Sigmoid colon (tissue), 4 donors: Measurements from ENCODE around the gene GDPD2.

ENCODE experiments used
- POLR2A ChIP-seq, 2 donors: fragments of 450-650 bp; IDR thresholded peaks; one replicate each; pipeline ENCODE4 v1.6.1; 2016; ENCODE audit warnings: antibody characterized with exemption in 2 of 2, mild to moderate bottlenecking in 2 of 2, moderate library complexity in 2 of 2
- POLR2AphosphoS5 ChIP-seq, 4 donors: sonication (generic); formaldehyde crosslinking; IDR thresholded peaks; one replicate each; pipeline ENCODE4 v1.6.1; 2017; ENCODE audit warnings: antibody characterized with exemption in 4 of 4
- TF ChIP-seq, protein P1 (sequence below), 4 experiments: fragments of 450-650 bp in 3 of 4; fragments of 200-600 bp in 1 of 4; IDR thresholded peaks; one replicate each; pipeline ENCODE4 v1.5.1; 2016 to 2019; ENCODE audit warnings: antibody characterized with exemption in 4 of 4, mild to moderate bottlenecking in 3 of 4, moderate library complexity in 2 of 4

DNA sequence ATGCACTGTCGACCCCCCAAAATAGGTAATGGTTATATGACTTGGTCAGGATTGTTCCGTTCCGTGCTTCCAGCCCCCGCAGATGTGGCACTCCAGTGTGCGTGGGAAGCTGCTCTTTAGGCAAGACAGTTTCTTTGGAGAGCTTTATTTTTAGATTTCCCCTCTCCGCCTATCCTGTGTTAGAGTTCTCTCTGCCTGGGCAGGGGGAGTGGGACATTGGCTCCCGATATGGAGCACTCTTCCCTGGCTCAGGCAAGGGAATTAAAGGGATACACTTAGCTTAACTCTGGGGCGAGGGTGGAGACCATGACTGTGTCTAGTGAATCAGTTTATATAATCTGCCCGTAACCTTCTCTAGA, 57.5 kb downstream of the GDPD2 start:
- TF ChIP-seq, protein P1, sequence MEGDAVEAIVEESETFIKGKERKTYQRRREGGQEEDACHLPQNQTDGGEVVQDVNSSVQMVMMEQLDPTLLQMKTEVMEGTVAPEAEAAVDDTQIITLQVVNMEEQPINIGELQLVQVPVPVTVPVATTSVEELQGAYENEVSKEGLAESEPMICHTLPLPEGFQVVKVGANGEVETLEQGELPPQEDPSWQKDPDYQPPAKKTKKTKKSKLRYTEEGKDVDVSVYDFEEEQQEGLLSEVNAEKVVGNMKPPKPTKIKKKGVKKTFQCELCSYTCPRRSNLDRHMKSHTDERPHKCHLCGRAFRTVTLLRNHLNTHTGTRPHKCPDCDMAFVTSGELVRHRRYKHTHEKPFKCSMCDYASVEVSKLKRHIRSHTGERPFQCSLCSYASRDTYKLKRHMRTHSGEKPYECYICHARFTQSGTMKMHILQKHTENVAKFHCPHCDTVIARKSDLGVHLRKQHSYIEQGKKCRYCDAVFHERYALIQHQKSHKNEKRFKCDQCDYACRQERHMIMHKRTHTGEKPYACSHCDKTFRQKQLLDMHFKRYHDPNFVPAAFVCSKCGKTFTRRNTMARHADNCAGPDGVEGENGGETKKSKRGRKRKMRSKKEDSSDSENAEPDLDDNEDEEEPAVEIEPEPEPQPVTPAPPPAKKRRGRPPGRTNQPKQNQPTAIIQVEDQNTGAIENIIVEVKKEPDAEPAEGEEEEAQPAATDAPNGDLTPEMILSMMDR (IDR thresholded peaks at IDR 0.05), result no peak
- TF ChIP-seq POLR2AphosphoS5 (IDR thresholded peaks at IDR 0.05) (peak in 2 of 4 donors; percentile 33 to 57), POLR2A (IDR thresholded peaks at IDR 0.05) (no peak)
